ENCODE measurements around the gene AFDN.
"Not testable (repeated sequence)": the region's sequence is repeated elsewhere in the genome, so short reads cannot be mapped to it uniquely, and the experiment has no call there.

The AFDN gene

GRCh38 chr6:167997642-167998041 is 170.9 kb downstream of the AFDN start, which contains the start of gene KIF25:
KIF25 (plus strand) TSS chr6:167997671; CDS start chr6:168029586, 31,915 bp downstream.
- Histone ChIP-seq H3K27ac (no peak within 1 kb of the TSS), H3K27me3 (peaks cover 0 to 23% of the 10 kb centered on the region in 2 donors), H3K36me3 (no peaks in the 10 kb centered on the region), H3K4me1 (no peaks in the 10 kb centered on the region), H3K9me3 (no peaks in the 10 kb centered on the region), H3K4me3 (no peak within 1 kb of the TSS)
- DNase-seq = no peak
- no peak for TF ChIP-seq CTCF (IDR thresholded peaks at IDR 0.05)
- intact Hi-C loops (cut with DNase I; ENCODE audit: low total_unique reads) = no loop called here

- intact Hi-C loops (cut with DNase I; ENCODE audit: low total_unique reads) = no loop called here
- H3K27ac ChIP-seq = no peak overlapping the region
- H3K9me3 ChIP-seq = no peaks in the 10 kb centered on the region
- H3K36me3 ChIP-seq = no peaks in the 10 kb centered on the region
- H3K27me3 ChIP-seq = peaks cover 0 to 23% of the 10 kb centered on the region in 2 donors
- no peaks in the 10 kb centered on the region for H3K4me1 ChIP-seq
- no peak for DNase-seq
- H3K4me3 ChIP-seq = no peak overlapping the region
- no peak for TF ChIP-seq CTCF (IDR thresholded peaks at IDR 0.05)
These were observed 171.5 kb downstream of the AFDN start for GRCh38 chr6:167998215-167998614.

- DNase-seq = no peak
- Histone ChIP-seq H3K4me3 (no peak overlapping the region), H3K9me3 (no peaks in the 10 kb centered on the region), H3K27me3 (peaks cover 0 to 23% of the 10 kb centered on the region in 2 donors), H3K36me3 (no peaks in the 10 kb centered on the region), H3K27ac (no peak overlapping the region), H3K4me1 (no peaks in the 10 kb centered on the region)
- intact Hi-C loops (cut with DNase I; ENCODE audit: low total_unique reads) = no loop called here
- TF ChIP-seq CTCF (IDR thresholded peaks at IDR 0.05) = no peak
These were observed 173.7 kb downstream of the AFDN start for GRCh38 chr6:168000198-168001028.

- Histone ChIP-seq H3K4me1 (no peaks in the 10 kb centered on the region), H3K36me3 (no peaks in the 10 kb centered on the region), H3K27me3 (peaks cover 0 to 21% of the 10 kb centered on the region in 2 donors), H3K4me3 (no peak overlapping the region), H3K9me3 (no peaks in the 10 kb centered on the region), H3K27ac (no peak overlapping the region)
- DNase-seq = no peak
- intact Hi-C loops (cut with DNase I; ENCODE audit: low total_unique reads) = no loop called here
- TF ChIP-seq CTCF (IDR thresholded peaks at IDR 0.05) = no peak
These were observed 174.3 kb downstream of the AFDN start for GRCh38 chr6:168001029-168001332.

- DNase-seq; H3K9me3 ChIP-seq; H3K4me1 ChIP-seq; H3K4me3 ChIP-seq; H3K36me3 ChIP-seq; H3K27ac ChIP-seq; intact Hi-C loops (cut with DNase I; ENCODE audit: low total_unique reads): not testable (repeated sequence)
- H3K27me3 ChIP-seq = peaks cover 0 to 17% of the 10 kb centered on the region in 2 donors
These were observed 174.8 kb downstream of the AFDN start for GRCh38 chr6:168001514-168001913.

- H3K9me3 ChIP-seq = no peaks in the 10 kb centered on the region
- intact Hi-C loops (cut with DNase I; ENCODE audit: low total_unique reads) = no loop called here
- TF ChIP-seq CTCF (IDR thresholded peaks at IDR 0.05) = no peak
- no peak overlapping the region for H3K27ac ChIP-seq
- no peaks in the 10 kb centered on the region for H3K36me3 ChIP-seq
- peaks cover 0 to 13% of the 10 kb centered on the region in 2 donors for H3K27me3 ChIP-seq
- no peak overlapping the region for H3K4me3 ChIP-seq
- H3K4me1 ChIP-seq = peaks cover 0 to 8% (median 2%) of the 10 kb centered on the region in 4 donors
- DNase-seq = no peak
These were observed 176.1 kb downstream of the AFDN start for GRCh38 chr6:168002804-168003203.
